ENCODE data around the gene CD47. TPM values are rescaled to one million over a fixed set of nuclear protein-coding genes. Genes with fewer than 3 reads are reported as not detected.
A peak's percentile ranks its signal among the peaks of the same experiment; 100 is the strongest.

CD47 gene
- total RNA-seq, 1 donor from 2014 or later = 46.2 TPM

DNA sequence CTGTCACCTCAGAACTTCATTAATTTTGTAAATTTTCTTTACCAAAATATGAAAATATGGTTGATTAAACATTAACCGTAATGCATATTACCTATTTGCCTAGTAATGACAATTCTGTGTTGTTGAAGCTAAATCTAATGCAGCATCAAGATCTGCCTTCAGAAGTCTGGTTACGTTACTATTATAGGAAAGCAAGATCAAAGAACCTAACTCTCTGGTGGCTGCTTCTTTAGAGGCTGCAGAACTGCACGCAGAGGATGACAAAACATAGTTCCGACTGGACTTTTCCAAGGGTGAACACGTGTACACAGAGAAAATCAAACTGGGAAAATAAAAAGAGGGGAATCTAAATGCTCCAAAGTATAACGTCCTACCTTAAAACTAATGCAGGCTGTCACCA lies 20.5 kb downstream of the CD47 start:
- DNase-seq (no peak), ATAC-seq (ENCODE audit: poor library complexity) (no peak)
- intact Hi-C loops (cut with DNase I) = no loop called here

- ATAC-seq (ENCODE audit: poor library complexity) (no peak), DNase-seq (no peak)
- intact Hi-C loops (cut with DNase I) = no loop called here
Measured at GRCh38 chr3:108067768-108068167, 23.1 kb downstream of the CD47 start.

DNA sequence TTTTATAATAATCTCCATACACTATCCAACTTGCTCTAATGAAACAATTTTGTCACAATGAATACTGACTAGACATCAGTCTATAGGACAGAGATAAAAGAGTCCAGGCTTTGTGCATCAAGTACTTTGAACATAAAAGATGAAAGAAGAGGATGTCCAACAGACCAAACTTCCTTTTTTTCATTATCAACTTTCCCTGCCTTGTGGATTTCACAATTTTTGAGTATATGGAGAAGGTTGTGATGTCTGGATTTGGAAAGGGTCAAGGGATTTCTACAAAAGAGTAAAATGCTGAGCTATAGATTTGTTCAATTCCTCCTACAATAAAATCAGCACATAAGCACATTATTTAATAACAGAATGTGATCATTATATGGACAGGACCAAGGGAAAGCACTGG lies 25.7 kb downstream of the CD47 start:
- DNase-seq (no peak), ATAC-seq (ENCODE audit: poor library complexity) (no peak)
- intact Hi-C loops (cut with DNase I) = no loop called here

- no peak for ATAC-seq (ENCODE audit: poor library complexity)
- intact Hi-C loops (cut with DNase I) = no loop called here
- no peak for DNase-seq
Measured at GRCh38 chr3:108064293-108064887, 26.4 kb downstream of the CD47 start.

DNA sequence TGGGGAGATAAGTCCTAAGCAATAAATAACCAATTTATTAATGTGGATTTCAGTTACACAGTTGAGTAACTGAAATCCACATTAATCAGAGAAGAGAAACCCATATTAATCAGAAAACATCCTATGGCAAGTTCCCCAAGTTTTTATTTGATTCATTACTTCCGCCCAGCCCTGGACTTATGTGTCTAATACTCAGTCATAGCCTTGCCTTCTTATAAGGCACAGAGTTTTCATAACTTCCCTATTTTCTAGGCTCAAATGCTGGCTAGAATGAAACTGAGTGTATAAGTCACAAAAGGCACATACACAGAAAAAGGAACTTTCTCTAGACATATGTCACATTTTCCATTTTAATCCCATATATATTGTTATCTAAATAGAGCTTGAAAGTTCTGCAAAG lies 28.8 kb downstream of the CD47 start:
- intact Hi-C loops (cut with DNase I) = no loop called here
- DNase-seq (no peak), ATAC-seq (ENCODE audit: poor library complexity) (peak; percentile 43)

GRCh38 chr3:108060331-108060730 lies 30.5 kb downstream of the CD47 start:
- ATAC-seq (ENCODE audit: poor library complexity) (no peak), DNase-seq (no peak)
- intact Hi-C loops (cut with DNase I) = no loop called here

DNA sequence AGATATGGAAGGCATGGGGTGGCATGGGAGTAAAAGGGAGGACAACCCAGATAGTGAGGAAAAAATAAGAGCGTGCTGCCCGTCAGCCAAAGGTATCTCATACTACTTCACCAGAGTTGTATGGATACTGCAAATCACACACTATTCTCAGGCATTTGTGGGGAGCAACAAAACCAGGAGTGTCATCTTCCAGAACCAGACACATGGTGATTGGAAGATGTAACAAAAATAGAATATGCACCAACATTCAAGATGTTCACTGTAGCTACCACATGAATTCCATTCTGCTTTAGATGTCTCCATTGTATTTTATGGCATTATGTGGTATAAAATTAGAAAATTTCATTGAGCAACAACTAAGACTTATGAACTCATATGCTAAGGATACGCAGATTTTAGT lies 34.9 kb downstream of the CD47 start:
- intact Hi-C loops (cut with DNase I) = no loop called here
- ATAC-seq (ENCODE audit: poor library complexity) = peak; percentile 20
- DNase-seq = no peak

DNA sequence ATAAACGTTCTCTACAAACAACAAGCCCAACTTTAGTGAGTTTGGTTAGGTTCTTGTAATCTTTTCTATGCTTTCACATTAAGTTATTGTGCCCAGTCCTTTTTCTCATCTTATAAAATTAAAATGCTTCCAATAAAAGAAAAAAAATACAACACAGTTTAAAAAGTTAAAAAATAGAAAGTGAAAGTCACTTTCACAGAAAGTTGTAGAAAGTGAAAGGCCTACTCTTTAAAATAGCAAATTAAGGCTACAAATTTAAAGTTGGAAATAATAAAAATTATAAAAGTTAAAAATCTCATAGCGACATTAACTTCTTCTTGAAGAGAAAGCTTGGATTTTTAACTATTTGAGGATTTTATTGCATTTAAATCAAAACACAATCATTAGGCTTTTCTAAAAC lies 35.9 kb downstream of the CD47 start:
- intact Hi-C loops (cut with DNase I) = no loop called here
- no peak for ATAC-seq (ENCODE audit: poor library complexity)
- no peak for DNase-seq

GRCh38 chr3:108053483-108053882 lies 37.3 kb downstream of the CD47 start:
- intact Hi-C loops (cut with DNase I) = no loop called here
- no peak for DNase-seq
- no peak for ATAC-seq (ENCODE audit: poor library complexity)

DNA sequence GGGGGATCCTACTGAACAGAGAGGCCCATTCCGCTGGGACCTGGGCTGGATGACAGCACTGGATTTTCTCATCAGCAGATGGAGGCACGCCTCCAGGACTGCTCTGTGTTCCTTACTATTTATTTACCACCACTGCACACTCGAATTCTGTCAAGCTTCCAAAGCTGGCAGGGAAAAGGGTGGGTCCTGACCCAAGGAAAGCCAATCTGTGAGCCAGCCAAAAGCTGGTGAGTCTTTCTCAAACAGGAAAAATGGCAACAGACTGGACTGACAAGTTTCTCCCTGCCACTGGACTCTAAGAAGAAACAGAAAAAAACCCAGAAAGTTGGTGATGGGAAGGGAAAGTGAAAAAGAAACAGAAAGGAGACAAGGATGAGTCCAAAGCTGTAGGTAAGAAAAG lies 37.8 kb downstream of the CD47 start:
- intact Hi-C loops (cut with DNase I) = no loop called here
- DNase-seq (no peak), ATAC-seq (ENCODE audit: poor library complexity) (peak; percentile 53)

- ATAC-seq (ENCODE audit: poor library complexity) (no peak), DNase-seq (no peak)
- intact Hi-C loops (cut with DNase I) = no loop called here
Measured at GRCh38 chr3:108051005-108051404, 39.8 kb downstream of the CD47 start.

- no peak for ATAC-seq (ENCODE audit: poor library complexity)
- DNase-seq = no peak
- intact Hi-C loops (cut with DNase I) = no loop called here
Measured at GRCh38 chr3:108047987-108048386, 42.8 kb downstream of the CD47 start.

DNA sequence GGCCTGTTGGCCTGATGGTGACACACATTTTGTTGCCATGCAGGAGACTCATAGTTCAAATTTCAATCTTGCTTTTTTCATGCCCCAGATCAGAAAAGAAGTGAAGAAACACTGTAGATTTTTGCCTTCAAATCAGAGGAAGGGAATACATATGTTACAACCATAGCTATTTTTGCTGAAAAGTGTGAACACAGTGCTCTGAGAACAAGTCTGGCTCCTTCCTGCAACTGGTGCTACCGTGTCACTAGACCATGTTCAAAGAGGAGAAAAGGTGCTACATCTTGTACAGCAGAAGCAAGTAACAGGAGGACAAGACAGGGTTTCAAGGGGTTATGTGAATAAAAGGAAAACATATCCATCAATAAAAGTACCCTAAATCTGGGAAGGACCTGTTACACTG lies 44.6 kb downstream of the CD47 start:
- ATAC-seq (ENCODE audit: poor library complexity) = no peak
- no peak for DNase-seq
- intact Hi-C loops (cut with DNase I) = no loop called here

- ATAC-seq (ENCODE audit: poor library complexity) = no peak
- intact Hi-C loops (cut with DNase I) = no loop called here
- no peak for DNase-seq
Measured at GRCh38 chr3:108044699-108045098, 46.1 kb downstream of the CD47 start.

DNA sequence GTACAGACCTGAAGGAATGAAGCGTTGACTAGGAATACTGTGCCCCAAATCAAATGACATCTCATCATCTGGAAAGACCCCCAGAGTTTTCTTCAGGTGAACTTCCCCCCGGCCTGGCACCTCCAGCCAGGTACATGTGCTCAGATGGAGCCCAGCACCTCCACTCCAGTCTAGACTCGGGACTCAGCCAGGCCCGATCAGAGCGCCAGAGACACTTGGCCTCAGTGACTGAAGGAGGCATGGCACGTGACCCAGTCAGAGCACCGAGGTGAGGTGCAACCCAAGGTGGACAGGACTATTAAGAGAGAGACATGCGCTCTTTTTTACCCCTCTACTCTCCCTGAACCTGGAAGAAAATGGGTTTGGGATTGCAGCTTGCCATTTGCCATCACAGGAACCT lies 48.5 kb downstream of the CD47 start:
- no peak for ATAC-seq (ENCODE audit: poor library complexity)
- DNase-seq = no peak
- intact Hi-C loops (cut with DNase I) = no loop called here

DNA sequence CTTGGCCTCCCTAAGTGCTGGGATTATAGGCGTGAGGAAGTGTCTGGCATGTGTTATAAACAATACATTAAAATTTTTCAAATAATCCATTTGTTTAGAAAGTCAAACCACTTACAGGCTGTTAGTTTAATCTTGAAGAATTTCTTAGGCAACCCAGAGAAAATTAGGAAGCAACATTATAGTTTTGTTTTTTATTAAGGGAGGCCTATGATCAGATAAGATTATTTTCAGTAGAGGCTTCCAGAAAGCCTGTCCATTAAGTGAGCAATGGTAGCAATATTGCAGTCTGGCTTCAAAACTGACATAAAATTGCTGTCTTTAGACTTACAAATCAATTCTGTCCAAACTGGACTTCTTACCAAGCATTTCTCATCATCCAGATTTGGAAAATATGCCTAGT lies 49.6 kb downstream of the CD47 start:
- DNase-seq (no peak), ATAC-seq (ENCODE audit: poor library complexity) (no peak)
- intact Hi-C loops (cut with DNase I) = no loop called here

GRCh38 chr3:108037770-108038169 lies 53.1 kb downstream of the CD47 start:
- ATAC-seq (ENCODE audit: poor library complexity) (peak; percentile 26), DNase-seq (no peak)
- intact Hi-C loops (cut with DNase I) = no loop called here

DNA sequence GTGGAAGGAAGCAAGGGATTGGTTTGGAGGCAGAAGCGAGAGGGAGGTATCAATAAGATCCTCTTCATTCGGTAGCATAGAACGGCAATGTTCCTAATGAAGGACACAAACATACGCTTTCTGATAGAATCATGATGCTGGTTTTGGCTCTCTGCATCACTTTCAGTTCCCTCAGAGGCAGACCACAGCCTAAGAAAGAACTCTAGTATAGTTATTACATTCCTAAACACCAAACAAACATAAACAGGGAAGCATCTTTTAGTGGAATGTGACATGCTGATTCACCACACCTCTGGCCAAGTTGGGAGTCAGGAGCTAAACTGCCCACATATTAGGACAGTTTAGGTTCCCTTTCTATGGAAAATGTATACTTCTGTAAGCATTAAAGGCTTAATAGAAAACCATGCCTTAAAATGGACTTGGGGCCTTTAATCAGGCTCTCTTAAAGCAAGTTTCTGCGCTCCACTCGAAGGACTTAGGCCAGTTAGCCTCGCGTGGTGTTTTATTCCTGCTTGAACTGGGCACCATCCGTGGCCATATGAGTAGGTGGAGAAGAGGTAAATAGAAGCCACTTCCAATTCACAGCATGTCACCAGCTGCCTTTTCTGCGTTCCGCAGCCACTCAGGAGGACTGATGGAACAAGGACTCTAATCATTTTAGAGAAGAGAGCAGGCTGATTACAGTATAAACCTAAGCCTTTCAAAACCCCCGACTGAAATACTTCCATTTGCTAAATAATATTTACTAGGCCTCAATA lies 53.7 kb downstream of the CD47 start:
- intact Hi-C loops (cut with DNase I) = no loop called here
- ATAC-seq (ENCODE audit: poor library complexity) = peak; percentile 56
- DNase-seq = no peak

- intact Hi-C loops (cut with DNase I) = no loop called here
- DNase-seq (no peak), ATAC-seq (ENCODE audit: poor library complexity) (no peak)
Measured at GRCh38 chr3:108036401-108036800, 54.4 kb downstream of the CD47 start.

DNA sequence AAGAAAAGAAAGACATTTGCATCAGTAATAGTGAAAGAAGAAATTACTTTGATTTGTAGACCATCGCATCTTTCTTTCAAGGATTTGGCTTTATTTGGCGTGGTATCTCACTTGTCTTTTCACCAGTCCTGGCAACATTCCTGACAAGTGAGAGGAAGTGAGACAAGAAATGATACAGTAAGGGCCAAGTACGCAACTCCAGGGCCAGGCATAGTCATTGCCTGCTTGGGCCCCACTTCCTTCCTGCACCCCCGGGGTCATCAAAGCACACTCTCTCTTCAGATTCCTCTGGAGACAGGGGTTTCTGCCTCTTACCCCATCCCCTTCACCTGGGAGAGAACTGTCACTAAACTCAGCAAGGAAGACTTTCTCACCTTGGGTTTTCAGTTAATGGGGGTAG lies 55.1 kb downstream of the CD47 start:
- ATAC-seq (ENCODE audit: poor library complexity) (no peak), DNase-seq (no peak)
- intact Hi-C loops (cut with DNase I) = no loop called here

GRCh38 chr3:108031895-108032294 lies 58.9 kb downstream of the CD47 start:
- intact Hi-C loops (cut with DNase I) = no loop called here
- no peak for DNase-seq
- ATAC-seq (ENCODE audit: poor library complexity) = no peak

Data from Right ventricle myocardium superior (tissue), 1 donor.